H1 (cell line): ENCODE results near the gene CREG2.

Experiments
- CTCF ChIP-seq, 3 experiments: IDR thresholded peaks; 1 replicate in 2 of 3; 2 replicates in 1 of 3; pipeline versions ENCODE4 v1.5.1 to v1.6.1; 2011; ENCODE audit warnings: low read length in 3 of 3, mild to moderate bottlenecking in 3 of 3, inconsistent platforms in 2 of 3, low read depth in 1 of 3, moderate library complexity in 1 of 3; ENCODE audit not compliant: insufficient read depth in 1 of 3; ENCODE audit errors: control extremely low read depth in 1 of 3
- E2F6 ChIP-seq: IDR thresholded peaks from 2 replicates; pipeline ENCODE4 v1.6.1; 2012; ENCODE audit warnings: inconsistent platforms
- EGR1 ChIP-seq: IDR thresholded peaks from 2 replicates; pipeline ENCODE4 v1.6.1; 2011; ENCODE audit warnings: low read depth, low read length, borderline replicate concordance
- EP300 ChIP-seq, 2 experiments: IDR thresholded peaks; 1 replicate in 1 of 2; 2 replicates in 1 of 2; pipeline ENCODE4 v1.6.1; 2011 to 2012; ENCODE audit warnings: low read depth in 2 of 2, low read length in 2 of 2, mild to moderate bottlenecking in 2 of 2, borderline replicate concordance in 1 of 2, inconsistent platforms in 1 of 2, moderate library complexity in 1 of 2
- POLR2A ChIP-seq, 2 experiments: IDR thresholded peaks; 1 replicate in 1 of 2; 2 replicates in 1 of 2; pipeline ENCODE4 v1.6.1; 2011; ENCODE audit warnings: low read depth in 2 of 2, low read length in 2 of 2, mild to moderate bottlenecking in 2 of 2; ENCODE audit errors: control extremely low read depth in 1 of 2
- POLR2AphosphoS5 ChIP-seq: IDR thresholded peaks from 2 replicates; pipeline ENCODE4 v1.6.1; 2011; ENCODE audit warnings: low read depth, low read length
- RAD21 ChIP-seq, 2 experiments: IDR thresholded peaks in 1 of 2; conservative IDR thresholded peaks in 1 of 2; 2 replicates each; pipeline ENCODE4 v1.6.1; 2011; ENCODE audit warnings: low read depth in 2 of 2, low read length in 2 of 2, improper control_type of control experiment in 1 of 2, inconsistent platforms in 1 of 2, mild to moderate bottlenecking in 1 of 2, moderate library complexity in 1 of 2
- SP1 ChIP-seq: IDR thresholded peaks from 2 replicates; pipeline ENCODE4 v1.6.1; 2011; ENCODE audit warnings: low read depth, low read length
- SUZ12 ChIP-seq: fragments of 200-600 bp; sonication (generic); IDR thresholded peaks from 2 replicates; pipeline ENCODE4 v1.6.1; 2012; ENCODE audit warnings: mild to moderate bottlenecking, inconsistent platforms, low read length, moderate library complexity, mixed read lengths

- TF ChIP-seq POLR2A (IDR thresholded peaks at IDR 0.05; ENCODE audit: control extremely low read depth in 1 of 2, low read depth in 2 of 2, low read length in 2 of 2) (no peak), CTCF (IDR thresholded peaks at IDR 0.05; ENCODE audit: control extremely low read depth in 1 of 3, insufficient read depth in 1 of 3, low read depth in 1 of 3, low read length in 3 of 3) (no peak), E2F6 (no peak), POLR2AphosphoS5 (no peak), RAD21 (IDR thresholded peaks at IDR 0.05 in 1 of 2, conservative IDR thresholded peaks at IDR 0.05 in 1 of 2; ENCODE audit: low read depth in 2 of 2, low read length in 2 of 2) (no peak), EP300 (IDR thresholded peaks at IDR 0.05; ENCODE audit: borderline replicate concordance in 1 of 2, low read depth in 2 of 2, low read length in 2 of 2) (no peak), SUZ12 (no peak), SP1 (no peak), EGR1 (no peak)
These were observed 82.3 kb downstream of the CREG2 start for GRCh38 chr2:101305035-101305434.
